ENCODE measurements around the gene GDPGP1.

Gene GDPGP1

DNA sequence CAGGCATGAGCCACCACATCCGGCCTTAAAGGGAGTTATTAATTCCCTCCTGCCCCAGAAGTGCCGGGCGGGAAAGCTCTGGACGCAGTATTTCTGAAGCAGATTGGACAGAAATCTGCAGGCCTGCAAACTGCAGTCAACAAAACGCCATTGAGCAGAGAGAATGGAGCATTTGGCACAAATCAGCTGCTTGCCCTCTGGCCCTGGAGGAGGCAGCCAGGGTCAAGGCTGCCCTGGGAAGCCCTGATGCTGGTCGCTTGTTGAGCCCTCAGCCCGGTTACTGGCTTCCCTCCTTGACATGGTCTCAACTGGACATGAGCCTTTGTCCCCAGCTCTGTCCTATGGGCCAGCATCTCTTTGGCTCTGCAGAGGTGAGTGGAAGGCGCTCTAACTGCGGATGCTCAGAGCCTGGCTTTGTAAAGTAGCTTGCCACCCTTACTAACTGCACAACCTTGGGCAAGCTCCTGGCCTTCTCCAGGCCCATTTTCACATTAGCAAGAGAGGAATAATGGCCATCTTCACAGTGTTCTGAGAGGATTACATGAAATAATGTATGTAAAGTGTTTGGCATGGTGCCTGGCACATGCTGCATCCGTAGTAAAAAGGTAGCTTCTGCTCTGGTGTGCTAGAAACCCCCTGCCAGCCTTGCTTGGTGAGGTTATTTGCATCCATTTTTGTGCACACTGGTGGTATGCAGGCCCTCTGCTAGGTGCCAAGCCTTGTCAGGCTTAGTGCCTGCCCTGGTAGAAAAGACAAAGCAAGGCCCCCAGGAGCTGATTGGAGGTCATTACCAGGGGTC, 28.8 kb upstream of the GDPGP1 start:
- no peak for DNase-seq

DNA sequence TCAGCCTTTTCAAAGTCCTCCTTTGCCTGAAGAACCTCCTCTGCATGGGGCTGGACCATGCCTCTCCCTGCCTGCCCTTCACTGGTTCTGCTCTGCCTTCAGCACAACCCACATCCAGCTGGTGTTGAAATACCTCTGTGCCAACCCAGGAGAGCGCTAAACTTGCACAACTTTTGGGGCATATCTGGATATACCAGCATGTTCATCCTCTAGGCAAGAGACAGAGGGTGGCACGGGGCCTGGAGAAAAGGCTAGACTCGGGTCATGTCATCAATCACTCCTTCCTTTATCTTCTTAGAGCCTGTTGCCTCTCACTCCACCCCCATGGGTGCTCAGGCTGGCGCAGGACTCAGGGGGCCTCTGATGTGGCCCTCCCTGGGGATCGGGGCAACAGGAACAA, 28.1 kb upstream of the GDPGP1 start:
- no peak for DNase-seq

DNA sequence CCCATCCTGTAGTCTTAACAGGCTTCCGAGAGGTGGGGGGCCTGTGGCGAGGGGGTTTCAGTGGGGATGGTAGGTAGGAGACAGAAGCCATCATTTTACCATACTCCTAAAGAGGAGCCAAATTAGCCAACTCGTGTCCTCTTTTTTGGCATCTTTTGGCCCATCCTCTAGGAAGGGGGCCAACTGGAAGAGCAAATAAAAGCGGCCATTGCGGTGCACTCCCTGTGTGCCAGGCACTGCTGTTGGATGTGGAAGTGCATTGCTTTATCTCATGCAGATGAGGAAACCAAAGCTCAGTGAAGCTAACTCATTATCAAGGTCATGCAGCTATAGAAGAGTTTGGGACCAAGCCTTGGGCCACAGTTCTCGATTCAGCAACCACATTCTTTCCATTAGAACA, 26.8 kb upstream of the GDPGP1 start:
- no peak for DNase-seq

DNA sequence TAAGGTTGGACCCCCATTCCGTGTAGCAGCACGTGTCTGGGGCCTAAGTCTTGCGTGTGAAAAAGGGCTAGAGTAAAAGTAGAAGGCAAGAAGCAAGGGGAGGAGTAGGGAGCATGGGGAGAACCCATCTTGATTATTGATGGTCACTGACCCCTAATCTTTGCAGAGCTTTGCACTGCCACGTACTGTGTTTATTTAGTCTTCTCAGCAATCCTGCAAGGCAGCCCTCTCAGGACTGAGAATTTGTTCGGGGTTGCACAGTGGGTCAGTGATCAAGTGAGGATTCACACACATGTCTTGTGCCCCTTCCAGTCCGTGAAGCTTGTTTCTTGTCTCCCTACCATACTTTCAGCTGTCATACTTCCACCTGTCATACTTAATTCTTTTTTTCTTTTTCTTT, 25.7 kb upstream of the GDPGP1 start:
- no peak for DNase-seq

DNA sequence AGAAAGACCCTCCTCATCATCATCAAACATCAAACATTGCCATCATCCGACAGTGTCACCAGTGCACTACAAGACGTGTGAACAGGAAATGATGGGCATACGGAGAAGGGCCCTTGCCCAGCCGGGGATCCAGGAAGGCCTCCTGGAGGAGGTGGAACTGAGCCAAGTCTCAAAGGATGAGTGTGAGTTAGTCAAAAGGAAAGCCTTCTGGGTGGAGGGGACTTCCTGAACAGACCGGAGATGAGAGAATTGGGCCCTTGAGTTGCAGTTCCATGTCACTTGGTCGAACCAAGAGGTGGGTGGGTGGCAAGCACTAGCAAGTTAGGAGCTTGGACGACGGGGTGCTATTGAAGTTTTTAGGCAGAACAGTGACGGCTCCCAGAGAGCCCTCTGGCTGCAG, 24.4 kb upstream of the GDPGP1 start:
- DNase-seq = no peak

DNA sequence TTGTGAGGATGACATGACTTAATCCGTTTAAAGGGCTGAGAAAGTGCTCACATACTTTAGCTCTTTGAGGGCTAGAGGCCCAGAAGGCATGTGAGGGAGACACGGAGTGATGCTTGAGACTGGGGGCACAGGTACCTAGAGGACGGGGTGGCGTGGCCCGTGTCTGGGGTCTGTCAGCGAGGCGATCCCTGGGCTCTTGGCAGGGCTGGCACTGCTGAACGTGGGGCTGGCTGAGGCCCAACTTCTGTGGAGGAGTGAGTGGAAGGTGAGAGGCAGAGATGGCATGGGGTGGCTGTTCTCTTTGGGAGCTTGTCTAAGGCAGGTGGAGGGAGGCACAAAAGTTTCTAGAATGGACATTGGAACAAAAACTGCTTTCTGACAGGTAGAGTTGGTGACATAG, 23.4 kb upstream of the GDPGP1 start:
- DNase-seq = no peak

DNA sequence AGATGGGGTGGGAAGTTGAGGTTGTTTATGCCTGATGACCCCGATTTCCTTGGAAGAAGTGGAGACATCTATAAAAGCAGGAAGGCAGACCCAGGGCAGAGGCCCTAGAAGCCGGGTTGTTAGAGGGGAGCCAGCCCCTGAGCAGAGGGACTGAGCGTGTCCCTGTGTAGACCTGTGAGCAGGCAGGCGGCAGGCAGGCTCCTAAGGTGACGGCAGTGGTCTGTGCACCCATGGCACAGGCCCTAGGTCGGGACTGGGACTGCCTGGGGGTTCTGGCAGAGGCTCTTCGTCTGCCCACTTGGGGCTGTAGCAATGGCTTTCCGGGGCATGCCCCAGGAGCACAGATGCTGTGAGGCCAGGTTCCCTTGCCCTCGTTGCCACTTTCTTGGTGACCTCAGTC, 23.0 kb upstream of the GDPGP1 start:
- DNase-seq = no peak

DNA sequence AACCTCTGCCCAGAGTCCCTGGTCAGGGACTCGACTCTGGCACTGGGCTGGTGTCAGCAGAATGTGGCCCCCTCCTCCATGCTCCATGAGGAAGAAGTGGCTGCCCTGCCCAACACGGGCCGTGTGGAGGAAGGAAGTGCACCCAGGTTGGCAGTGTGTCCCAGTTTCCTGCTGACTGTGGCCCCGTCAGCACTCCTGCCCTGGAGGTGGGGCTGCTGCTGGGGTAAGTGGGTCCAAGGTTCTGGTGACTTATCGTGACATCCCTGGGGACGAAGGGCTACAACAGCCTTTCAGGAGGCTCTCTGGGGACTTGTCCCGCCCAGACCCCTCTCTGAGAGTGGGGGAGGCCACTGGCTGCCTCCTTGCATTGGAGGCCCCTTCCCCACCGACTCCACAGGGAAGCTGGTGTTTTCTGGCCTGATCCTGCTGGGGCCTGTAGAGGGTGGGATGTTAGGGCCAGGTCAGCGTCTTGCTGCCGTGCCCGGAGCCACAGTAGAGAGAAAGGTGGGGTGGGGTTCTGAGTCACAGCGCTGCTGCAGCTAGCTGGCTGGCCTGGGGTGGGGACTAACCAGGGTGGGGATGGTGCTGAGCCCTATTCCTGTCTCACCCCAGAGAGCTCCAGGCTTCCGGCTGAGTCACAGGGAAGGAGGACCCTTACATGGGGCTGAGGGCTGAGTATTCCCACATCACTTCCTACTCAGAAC, 22.4 kb upstream of the GDPGP1 start:
- no peak for DNase-seq

DNA sequence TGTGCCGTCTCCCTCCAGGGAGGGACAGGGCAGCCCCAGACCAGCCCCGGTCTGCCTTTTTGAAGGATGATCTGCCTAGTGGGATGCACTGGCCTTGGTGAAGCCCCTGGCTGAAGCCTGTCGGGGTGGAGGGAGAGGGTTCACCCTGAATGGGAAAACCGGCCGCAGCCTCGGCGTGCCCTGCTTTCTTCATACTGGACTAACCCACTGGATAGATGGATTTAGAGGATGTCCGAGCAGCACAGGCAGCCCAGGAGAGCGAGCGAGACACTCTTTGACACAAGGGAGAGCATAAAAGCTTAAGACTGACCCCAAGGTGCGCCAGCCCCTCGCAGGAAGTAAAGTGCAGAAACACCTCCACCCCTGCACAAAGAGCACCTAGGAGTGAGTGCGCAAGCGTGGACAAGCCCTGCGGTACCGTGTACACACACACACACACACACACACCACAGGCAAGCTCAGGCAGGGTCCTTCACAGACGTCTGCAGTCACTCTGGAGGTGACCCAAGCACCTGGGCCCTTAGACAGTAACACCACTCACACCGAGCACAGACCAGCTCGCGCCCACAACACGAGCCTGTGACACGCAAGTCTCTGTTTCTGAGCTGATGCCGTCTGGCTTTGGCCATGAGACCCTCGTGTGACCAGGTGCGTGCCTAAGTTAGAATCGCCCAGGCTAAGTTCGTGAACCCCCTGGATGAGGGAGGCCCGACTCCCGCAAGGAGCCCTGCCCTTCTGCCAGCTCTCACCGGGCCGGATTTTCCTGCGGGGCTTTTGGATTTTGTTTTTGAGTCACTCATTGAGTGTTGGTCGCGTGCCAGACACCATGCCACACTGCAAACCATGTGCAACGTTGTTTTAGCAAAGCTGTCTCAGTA, 21.5 kb upstream of the GDPGP1 start:
- DNase-seq = no peak

DNA sequence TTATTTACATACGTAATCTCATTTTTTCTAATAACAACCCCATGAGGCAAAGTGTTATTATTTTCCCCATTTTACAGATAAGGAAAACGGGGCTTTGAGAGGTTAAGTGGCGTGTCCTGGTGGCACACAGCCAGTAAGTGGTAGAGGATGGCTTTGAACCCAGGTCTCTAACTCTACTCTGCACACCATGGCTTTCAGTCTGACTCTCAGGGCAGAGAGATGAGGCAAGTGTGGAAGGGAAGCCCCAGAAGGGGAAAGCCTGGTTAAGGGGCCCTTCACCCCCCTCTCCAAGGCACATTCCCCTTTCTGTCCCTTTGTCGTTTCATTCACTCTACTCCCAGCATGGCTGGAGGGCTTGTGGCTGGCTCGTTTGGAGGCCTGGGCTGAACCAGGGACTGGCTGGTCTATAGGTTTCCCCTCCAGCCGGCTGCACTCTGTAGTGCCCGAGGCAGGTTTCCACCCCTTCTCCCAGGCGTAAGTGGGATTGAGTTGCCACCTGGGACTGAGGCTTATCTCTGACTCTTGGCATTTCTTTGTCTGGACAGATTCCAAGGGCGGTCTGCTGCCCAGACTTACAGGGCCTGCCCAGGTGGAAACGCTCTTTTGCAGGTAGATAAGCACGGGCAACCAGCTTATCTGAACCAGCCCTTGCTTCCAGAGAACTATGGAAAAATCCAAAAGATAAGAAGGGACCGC, 20.7 kb upstream of the GDPGP1 start:
- no peak for DNase-seq

DNA sequence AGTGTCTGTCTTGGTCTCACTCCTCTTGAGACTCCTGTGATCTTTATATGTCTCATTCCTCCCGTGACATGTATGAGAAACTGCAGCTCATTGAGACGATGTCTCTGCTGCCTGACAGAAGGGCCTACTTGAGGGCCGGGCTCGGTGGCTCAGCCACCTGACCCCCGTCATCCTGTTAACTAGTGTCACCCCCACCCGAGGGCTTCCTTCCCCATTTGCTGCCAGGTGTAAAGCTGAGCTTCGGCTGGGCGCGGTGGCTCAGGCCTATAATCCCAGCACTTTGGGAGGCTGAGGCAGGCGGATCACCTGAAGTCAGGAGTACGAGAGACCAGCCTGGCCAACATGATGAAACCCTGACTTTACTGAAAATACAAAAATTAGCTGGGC, 20.2 kb upstream of the GDPGP1 start:
- DNase-seq = no peak

DNA sequence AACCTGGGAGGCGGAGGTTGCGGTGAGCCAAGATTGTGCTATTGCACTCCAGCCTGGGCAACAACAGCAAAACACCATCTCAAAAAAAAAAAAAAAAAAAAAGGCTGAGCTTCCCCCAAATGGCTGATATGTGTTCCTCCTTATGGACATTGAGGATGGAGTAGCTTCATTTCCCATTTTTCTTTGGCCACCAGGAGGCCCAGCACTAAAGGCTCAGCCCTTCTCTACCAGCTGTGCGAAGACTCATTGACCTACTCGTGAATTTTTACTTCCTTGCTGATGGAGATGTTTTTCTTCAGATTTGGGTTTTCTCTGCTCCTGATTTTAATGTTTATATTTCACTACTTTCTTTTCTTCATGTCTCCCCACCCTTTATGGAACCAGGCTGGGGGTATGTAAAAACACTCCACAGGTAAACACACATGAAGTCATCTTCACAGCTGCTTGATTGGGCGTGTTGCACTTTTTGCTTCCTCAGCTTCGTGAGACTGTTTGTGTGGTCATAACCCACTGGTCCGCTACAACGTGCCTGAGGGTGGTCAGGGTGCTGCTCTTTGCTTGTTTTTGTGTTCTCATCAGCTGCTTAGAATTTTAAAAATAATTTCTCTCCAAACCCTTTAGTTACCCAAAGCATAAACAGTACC, 19.3 kb upstream of the GDPGP1 start:
- no peak for DNase-seq

DNA sequence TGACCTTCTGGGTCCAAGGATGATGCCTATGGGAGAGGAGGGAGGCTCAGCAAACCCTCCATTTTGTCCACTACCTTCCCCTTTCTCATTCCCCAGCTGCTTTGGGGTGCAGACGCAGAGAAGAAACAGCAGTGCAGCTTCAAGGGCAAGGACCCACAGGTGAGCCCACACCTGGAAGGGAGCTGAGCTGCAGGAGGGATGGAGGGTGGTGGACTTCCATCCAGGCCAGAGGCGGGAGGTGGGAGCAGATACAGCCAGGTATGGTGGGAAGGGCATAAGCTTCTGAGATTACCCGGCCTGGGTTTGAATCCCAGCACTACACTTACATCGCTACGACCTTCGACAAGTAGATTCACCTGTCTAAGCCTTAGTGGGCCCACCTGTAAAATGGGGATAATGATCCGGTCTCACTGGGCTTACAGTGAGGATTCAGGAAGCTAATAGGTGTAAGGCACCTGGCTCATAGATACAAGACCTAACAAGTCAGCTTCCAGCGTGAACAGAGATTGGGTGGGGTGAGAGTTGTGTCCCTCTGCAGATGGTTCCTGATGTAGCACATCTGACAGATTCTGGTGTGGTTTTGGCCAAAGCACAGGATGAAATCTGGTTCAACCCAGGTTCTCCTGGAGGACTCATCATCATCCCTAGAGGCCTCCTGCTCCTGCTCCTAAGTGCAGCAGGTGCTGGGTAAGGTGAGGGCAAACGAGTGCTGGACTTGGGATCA, 16.2 kb upstream of the GDPGP1 start:
- DNase-seq = no peak

DNA sequence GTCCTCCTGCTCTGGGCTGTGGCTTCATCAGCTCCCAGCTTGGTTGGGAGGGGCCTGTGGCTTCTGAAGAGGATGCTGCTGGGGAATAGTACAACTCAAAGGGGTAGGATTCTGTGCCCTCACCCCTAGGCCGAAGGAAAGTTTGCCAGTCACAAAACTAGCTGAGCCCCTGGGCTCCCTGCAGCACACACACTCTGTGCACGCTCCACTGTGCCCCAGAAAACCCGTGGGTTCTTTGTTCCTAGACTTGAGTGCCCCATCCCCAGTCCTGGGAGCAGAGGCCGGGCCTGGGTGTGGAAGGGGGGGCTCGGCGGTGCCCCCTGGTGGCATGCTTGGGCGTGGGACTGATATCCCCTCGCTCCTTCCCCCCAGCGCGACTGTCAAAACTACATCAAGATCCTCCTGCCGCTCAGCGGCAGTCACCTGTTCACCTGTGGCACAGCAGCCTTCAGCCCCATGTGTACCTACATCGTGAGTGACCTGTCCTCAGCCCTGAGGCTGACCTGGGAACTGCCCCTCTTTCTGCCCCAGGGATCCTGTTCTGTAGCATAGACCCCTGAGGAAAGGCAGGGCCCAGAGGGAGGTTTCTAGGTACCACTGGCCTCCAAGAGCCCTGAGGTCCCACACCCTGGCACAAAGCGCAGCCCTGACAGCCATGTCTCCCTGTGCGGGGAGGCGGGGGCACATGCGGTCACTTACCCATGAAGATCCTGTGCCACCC, 14.4 kb upstream of the GDPGP1 start:
- DNase-seq = no peak

DNA sequence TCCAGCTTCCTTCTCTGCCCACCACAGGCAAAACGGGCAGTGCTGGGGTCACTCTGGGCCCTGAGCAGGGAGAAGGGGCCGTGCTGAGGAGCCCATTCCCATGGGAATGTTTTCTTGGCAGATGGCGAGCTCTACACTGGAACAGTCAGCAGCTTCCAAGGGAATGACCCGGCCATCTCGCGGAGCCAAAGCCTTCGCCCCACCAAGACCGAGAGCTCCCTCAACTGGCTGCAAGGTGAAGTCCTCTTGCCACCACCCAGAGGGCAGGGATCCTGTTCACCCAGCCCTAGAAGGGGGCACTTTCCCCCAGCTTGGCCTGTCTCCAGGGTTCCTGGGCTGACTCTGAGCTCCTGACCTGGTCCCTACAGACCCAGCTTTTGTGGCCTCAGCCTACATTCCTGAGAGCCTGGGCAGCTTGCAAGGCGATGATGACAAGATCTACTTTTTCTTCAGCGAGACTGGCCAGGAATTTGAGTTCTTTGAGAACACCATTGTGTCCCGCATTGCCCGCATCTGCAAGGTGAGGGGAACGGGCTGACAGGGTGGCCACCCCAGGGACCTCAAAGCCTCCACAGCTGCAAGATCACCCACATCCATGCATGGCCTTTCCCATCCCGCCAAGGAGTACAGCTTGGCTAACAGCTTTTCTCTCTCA, 12.6 kb upstream of the GDPGP1 start:
- peak; percentile 64 for DNase-seq

DNA sequence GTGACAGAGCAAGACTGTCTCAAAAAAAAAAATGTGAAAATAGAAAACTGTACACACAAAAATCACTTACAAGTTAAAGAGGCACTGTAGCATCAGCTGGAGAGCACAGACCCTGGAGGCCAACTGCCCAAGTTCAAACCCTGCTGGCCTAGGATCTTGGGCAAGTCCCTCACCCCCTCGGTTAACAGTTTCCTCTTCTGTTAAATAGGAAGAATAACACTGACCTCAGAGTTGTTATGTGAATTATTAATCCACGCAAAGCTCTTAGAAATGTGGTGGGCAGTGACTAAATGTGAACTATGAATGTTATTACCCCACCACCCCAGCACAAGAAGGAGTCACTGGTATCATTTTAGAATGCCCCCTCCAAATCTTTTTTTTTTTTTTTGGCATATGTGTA, 11.5 kb upstream of the GDPGP1 start:
- no peak for DNase-seq

DNA sequence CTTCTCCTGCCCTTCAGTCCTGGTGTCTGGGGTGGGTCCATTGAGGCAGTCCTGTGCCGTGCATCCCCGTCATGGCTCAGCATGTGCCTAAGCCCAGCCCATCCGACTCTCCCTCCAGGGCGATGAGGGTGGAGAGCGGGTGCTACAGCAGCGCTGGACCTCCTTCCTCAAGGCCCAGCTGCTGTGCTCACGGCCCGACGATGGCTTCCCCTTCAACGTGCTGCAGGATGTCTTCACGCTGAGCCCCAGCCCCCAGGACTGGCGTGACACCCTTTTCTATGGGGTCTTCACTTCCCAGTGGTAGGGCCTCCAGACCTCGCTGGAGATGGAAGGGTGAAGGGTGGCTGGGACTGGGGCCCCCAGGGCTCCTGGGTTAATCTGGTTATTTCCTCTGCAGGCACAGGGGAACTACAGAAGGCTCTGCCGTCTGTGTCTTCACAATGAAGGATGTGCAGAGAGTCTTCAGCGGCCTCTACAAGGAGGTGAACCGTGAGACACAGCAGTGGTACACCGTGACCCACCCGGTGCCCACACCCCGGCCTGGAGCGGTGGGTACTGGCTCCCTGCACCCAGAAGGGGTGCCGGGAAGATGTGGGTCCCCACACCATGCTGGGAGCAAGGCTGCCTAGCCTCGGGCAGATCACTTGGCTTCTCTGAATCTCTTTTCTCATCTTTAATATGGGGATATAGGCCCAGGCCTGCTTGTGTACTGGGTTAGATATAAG, 10.4 kb upstream of the GDPGP1 start:
- DNase-seq = no peak

DNA sequence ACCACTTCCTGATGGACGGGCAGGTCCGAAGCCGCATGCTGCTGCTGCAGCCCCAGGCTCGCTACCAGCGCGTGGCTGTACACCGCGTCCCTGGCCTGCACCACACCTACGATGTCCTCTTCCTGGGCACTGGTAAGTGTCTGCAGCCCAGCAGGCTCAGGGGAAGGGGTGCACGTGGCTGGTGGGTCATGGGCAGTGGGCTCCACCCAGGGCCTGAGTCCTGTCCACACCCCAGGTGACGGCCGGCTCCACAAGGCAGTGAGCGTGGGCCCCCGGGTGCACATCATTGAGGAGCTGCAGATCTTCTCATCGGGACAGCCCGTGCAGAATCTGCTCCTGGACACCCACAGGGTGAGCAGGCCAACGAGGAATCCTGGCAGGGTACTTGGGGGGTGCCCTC, 9.0 kb upstream of the GDPGP1 start:
- DNase-seq = no peak

DNA sequence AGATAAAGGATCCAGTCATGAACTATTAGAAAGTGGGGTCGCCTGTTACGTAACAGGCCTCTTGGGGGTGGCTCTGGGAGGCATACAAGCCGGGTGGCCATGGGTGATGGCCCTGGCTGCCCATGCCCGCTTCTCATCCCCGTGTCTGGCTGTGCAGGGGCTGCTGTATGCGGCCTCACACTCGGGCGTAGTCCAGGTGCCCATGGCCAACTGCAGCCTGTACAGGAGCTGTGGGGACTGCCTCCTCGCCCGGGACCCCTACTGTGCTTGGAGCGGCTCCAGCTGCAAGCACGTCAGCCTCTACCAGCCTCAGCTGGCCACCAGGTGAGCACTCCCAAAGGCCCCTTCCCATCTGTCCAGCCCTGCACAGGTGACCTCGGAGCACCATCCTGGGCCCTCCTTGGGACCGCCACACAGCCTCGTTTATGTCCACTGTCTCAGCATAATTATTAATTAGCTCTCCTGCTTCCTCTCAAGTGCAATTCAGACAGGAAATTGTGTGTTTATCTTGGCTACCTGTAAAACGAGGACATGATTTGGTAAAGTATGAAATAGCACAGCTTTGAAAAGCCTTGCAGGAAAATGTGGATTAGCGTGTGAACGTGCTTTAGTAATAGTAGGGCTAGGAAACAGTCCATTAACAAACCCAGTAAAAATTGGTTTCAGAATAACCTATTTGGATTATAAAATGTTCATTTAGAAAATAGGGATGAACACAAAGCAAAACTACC, 8.3 kb upstream of the GDPGP1 start:
- DNase-seq = no peak

Data from left hindlimb (tissue), 1 donor.